B cell (primary cell): ENCODE data around the gene SLC25A25. TPM values are rescaled to one million over a fixed set of nuclear protein-coding genes. Genes with fewer than 3 reads are reported as not detected.

ENCODE experiments used
- ATAC-seq: fragments of 200-7000 bp; cut with Tn5 transposase; one replicate; pipeline ENCODE4 v1.10.0; 2021; ENCODE audit warnings: low read depth, mild to moderate bottlenecking, moderate number of reproducible peaks, moderate library complexity
- CTCF ChIA-PET: fragments of 350-600 bp; sonication (Branson Sonifier 250); formaldehyde crosslinking; loops from one replicate; lab custom pipeline; 2021; ENCODE audit warnings: antibody characterized with exemption, inconsistent platforms; lab: Charles Lee
- POLR2A ChIA-PET: fragments of 350-600 bp; sonication (Branson Sonifier 250); formaldehyde crosslinking; loops from one replicate; lab custom pipeline; 2021; ENCODE audit warnings: antibody characterized with exemption; lab: Charles Lee
- DNase-seq: peaks from one replicate; pipeline ENCODE4 v3.0.0; 2013
- H2AFZ ChIP-seq: 2 replicates; pipeline ENCODE4 v1.6.1; 2012; ENCODE audit warnings: mild to moderate bottlenecking, low read depth, low read length; ENCODE audit not compliant: insufficient read depth, poor library complexity, severe bottlenecking
- H3K27ac ChIP-seq, 2 donors: 1 replicate in 1 of 2; 2 replicates in 1 of 2; pipeline ENCODE4 v1.5.1; 2012 to 2013; ENCODE audit warnings: low read length in 2 of 2, mild to moderate bottlenecking in 2 of 2, moderate library complexity in 1 of 2
- H3K27me3 ChIP-seq, 4 experiments: fragments of 200-600 bp in 1 of 4; sonication (generic) in 1 of 4; replicated peaks in 1 of 4; 1 replicate in 2 of 4; 2 replicates in 2 of 4; pipeline versions ENCODE4 v1.6.1 to v1.7.0; 2013 to 2016; ENCODE audit warnings: low read length in 3 of 4, mild to moderate bottlenecking in 2 of 4, mixed read lengths in 1 of 4, moderate library complexity in 1 of 4; ENCODE audit not compliant: insufficient read depth in 4 of 4, control insufficient read depth in 3 of 4; ENCODE audit errors: control extremely low read depth in 1 of 4
- H3K36me3 ChIP-seq, 2 experiments: replicated peaks in 1 of 2; 1 replicate in 1 of 2; 2 replicates in 1 of 2; pipeline versions ENCODE4 v1.6.1 to v1.7.1; 2013; ENCODE audit warnings: low read length in 1 of 2; ENCODE audit not compliant: insufficient read depth in 2 of 2, control insufficient read depth in 1 of 2; ENCODE audit errors: control extremely low read depth in 1 of 2, extremely low read depth in 1 of 2
- H3K4me1 ChIP-seq, 2 donors: fragments of 200-600 bp in 1 of 2; sonication (generic) in 1 of 2; 1 replicate in 1 of 2; 2 replicates in 1 of 2; pipeline versions ENCODE4 v1.5.1 to v1.6.1; 2013 to 2017; ENCODE audit warnings: low read length in 2 of 2; ENCODE audit not compliant: control insufficient read depth in 2 of 2, insufficient read depth in 2 of 2
- H3K4me2 ChIP-seq: replicated peaks from 2 replicates; pipeline ENCODE3; 2012; ENCODE audit warnings: mild to moderate bottlenecking, low read depth, low read length; ENCODE audit not compliant: poor library complexity, severe bottlenecking
- H3K4me3 ChIP-seq, 5 experiments: fragments of 200-600 bp in 1 of 5; sonication (generic) in 1 of 5; 1 replicate in 3 of 5; 2 replicates in 2 of 5; pipeline versions ENCODE4 v1.5.1 to v1.7.0; 2011 to 2016; ENCODE audit warnings: low read length in 4 of 5, mild to moderate bottlenecking in 4 of 5, low read depth in 2 of 5, control low read depth in 1 of 5, moderate library complexity in 1 of 5; ENCODE audit not compliant: insufficient read depth in 1 of 5; ENCODE audit errors: control extremely low read depth in 1 of 5, extremely low read depth in 1 of 5
- H3K79me2 ChIP-seq: fragments of 200-600 bp; sonication (generic); one replicate; pipeline ENCODE4 v1.6.0; 2016; ENCODE audit warnings: low read length; ENCODE audit not compliant: control insufficient read depth, insufficient read depth
- H3K9ac ChIP-seq: fragments of 200-600 bp; sonication (generic); 2 replicates; pipeline ENCODE4 v1.6.1; 2017; ENCODE audit warnings: mild to moderate bottlenecking, low read length, moderate library complexity
- H3K9me3 ChIP-seq, 3 donors: one replicate each; pipeline versions ENCODE4 v1.6.1 to v1.7.1; 2013; ENCODE audit warnings: low read length in 2 of 3; ENCODE audit not compliant: control insufficient read depth in 2 of 3, insufficient read depth in 1 of 3; ENCODE audit errors: control extremely low read depth in 1 of 3
- H4K20me1 ChIP-seq: 2 replicates; pipeline ENCODE4 v1.6.0; 2012; ENCODE audit warnings: mild to moderate bottlenecking, low read length; ENCODE audit not compliant: insufficient read depth, control insufficient read depth, poor library complexity, severe bottlenecking
- H3K27ac Mint-ChIP-seq: one replicate; pipeline ENCODE4 v1.8.0; 2021; ENCODE audit warnings: mixed read lengths
- H3K27me3 Mint-ChIP-seq: one replicate; pipeline ENCODE4 v1.8.0; 2021; ENCODE audit warnings: mixed read lengths
- H3K4me1 Mint-ChIP-seq: one replicate; pipeline ENCODE4 v1.8.0; 2021; ENCODE audit warnings: mixed read lengths
- H3K4me3 Mint-ChIP-seq: one replicate; pipeline ENCODE4 v1.8.0; 2021; ENCODE audit warnings: mixed read lengths
- H3K9me3 Mint-ChIP-seq: one replicate; pipeline ENCODE4 v1.8.0; 2022; ENCODE audit warnings: mixed read lengths; ENCODE audit not compliant: insufficient read depth
- CTCF ChIP-seq: fragments of 200-600 bp; IDR thresholded peaks from one replicate; pipeline ENCODE4 v1.8.0; 2022; ENCODE audit warnings: antibody characterized with exemption, mild to moderate bottlenecking
- EZH2 ChIP-seq: IDR thresholded peaks from 2 replicates; pipeline ENCODE4 v1.6.1; 2012; ENCODE audit warnings: borderline replicate concordance, low read depth, mild to moderate bottlenecking, moderate library complexity, low read length; ENCODE audit not compliant: insufficient read depth, poor library complexity, severe bottlenecking
- WGBS: methylation state at CpG from one replicate; pipeline ENCODE4 v1.1.5; 2013; ENCODE audit warnings: missing lambda C conversion rate; ENCODE audit not compliant: insufficient coverage; 5-methylcytosine and 5-hydroxymethylcytosine counted together
- intact Hi-C: fragments of 100-400 bp; cut with micrococcal nuclease; formaldehyde crosslinking; loops from one replicate; pipeline ENCODE4 v1.10.0; 2022
- polyA plus RNA-seq: library from polyadenylated mRNA; depleted of rRNA; stranded (reverse); fragments of >200 nt; gene quantifications from 2 replicates; pipeline ENCODE4 v1.2.3, GENCODE V29; 2012
- total RNA-seq, 2 donors: library from RNA; stranded (reverse); fragments of 120-200 nt in 1 of 2; gene quantifications; 1 replicate in 1 of 2; 2 replicates in 1 of 2; pipeline versions ENCODE4 v1.2.3 to v1.2.4, GENCODE V29; 2013 to 2022

Gene SLC25A25
- total and polyA plus RNA-seq, 2 donors (not counting 1 experiment from before 2014, with no cell fraction given): 12.1 to 18.6 TPM

- H3K27me3 ChIP-seq: no peaks in the 10 kb centered on the region
- no peak overlapping the region for H2AFZ ChIP-seq
- intact Hi-C loops: no loop called here
- no peaks in the 10 kb centered on the region for H3K9me3 Mint-ChIP-seq
- no peak overlapping the region for H3K4me3 ChIP-seq
- POLR2A ChIA-PET: no interaction called here
- no peak for ATAC-seq
- H3K79me2 ChIP-seq: no peaks in the 10 kb centered on the region
- DNase-seq: no peak
- no peaks in the 10 kb centered on the region for H3K9me3 ChIP-seq
- no peak for TF ChIP-seq EZH2
- no peak for TF ChIP-seq CTCF
- H3K4me1 Mint-ChIP-seq: no peaks in the 10 kb centered on the region
- H3K4me1 ChIP-seq: no peaks in the 10 kb centered on the region
- H3K9ac ChIP-seq: no peak overlapping the region
- H3K36me3 ChIP-seq: no peaks in the 10 kb centered on the region
- CTCF ChIA-PET: no interaction called here
- H3K27ac Mint-ChIP-seq: no peak overlapping the region
- H3K27ac ChIP-seq: no peak overlapping the region
- 93% methylated on average over 12 of the region's 13 CpGs for WGBS
- H4K20me1 ChIP-seq: no peaks in the 10 kb centered on the region
- no peak overlapping the region for H3K4me3 Mint-ChIP-seq
- no peak overlapping the region for H3K4me2 ChIP-seq
- H3K27me3 Mint-ChIP-seq: peaks cover 7% of the 10 kb centered on the region
These were observed 84.4 kb downstream of the SLC25A25 start for GRCh38 chr9:128152133-128153059.
